ENCODE measurements around the gene SLC25A14. TPM values are rescaled to one million over a fixed set of nuclear protein-coding genes. Genes with fewer than 3 reads are reported as not detected.
"Not testable (repeated sequence)": the region's sequence is repeated elsewhere in the genome, so short reads cannot be mapped to it uniquely, and the experiment has no call there.

SLC25A14 gene
- total RNA-seq, 1 donor from 2014 or later = 11.9 TPM

DNA sequence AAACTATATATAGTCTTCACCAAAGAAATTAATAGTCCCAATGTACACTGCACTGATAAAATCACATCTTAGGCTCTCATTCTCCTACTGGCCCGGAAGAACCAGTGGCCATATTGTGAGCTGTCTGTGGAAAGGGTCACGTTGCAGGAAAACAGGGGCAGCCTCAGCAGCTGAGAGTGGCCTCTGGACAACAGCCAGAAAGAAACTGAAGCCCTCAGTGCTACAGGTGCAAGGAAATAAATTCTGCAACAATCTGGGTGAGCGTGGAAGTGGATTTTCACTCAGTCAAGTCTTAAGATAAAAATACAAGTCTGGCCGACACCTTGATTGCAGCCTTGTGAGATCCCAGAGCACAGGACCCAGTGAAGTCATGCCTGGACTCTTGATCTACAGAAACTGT lies 3.2 kb upstream of the SLC25A14 start:
- DNase-seq = no peak
- intact Hi-C loops (cut with micrococcal nuclease) = loop anchor here (5.0 kb wide), 1 partner anchor 66 kb away; the partner anchor contains the start of gene RBMX2
- no peaks in the 10 kb centered on the region for H3K36me3 Mint-ChIP-seq (ENCODE audit: low read depth)
- peaks cover 16% of the 10 kb centered on the region for H3K4me1 Mint-ChIP-seq
- H3K27me3 Mint-ChIP-seq = no peaks in the 10 kb centered on the region
- no peak overlapping the region for H3K27ac Mint-ChIP-seq
- H3K9me3 Mint-ChIP-seq = no peaks in the 10 kb centered on the region
- H3K4me3 Mint-ChIP-seq = no peak overlapping the region

DNA sequence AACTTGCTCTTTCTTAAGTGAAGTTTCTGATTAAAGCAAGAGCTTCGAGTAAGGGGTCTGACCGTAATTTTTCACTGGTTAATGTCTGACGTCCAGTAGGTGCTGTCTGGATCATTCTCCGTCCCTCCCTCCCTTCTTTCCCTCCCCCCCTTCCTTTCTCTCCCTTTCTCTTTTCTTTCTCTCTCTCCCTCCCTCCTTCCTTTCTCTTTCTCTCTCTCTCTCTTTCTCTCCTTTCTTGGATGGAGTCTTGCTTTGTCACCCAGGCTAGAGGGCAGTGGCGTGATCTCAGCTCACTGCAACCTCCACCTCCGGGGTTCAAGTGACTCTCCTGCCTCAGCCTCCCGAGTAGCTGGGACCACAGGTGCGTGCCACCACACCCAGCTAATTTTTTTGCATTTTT lies 850 bp upstream of the SLC25A14 start:
- peaks cover 16% of the 10 kb centered on the region for H3K4me1 Mint-ChIP-seq
- H3K27ac Mint-ChIP-seq = peak overlapping the region; percentile 95
- not testable (repeated sequence) for DNase-seq; H3K36me3 Mint-ChIP-seq (ENCODE audit: low read depth); H3K9me3 Mint-ChIP-seq; H3K27me3 Mint-ChIP-seq
- intact Hi-C loops (cut with micrococcal nuclease) = loop anchor here (1.0 to 5.0 kb wide), 3 partner anchors 63 to 564 kb away; partner anchors contain the start of genes ENOX2, RBMX2 and ZNF280C
- peak overlapping the region; percentile 95 for H3K4me3 Mint-ChIP-seq

DNA sequence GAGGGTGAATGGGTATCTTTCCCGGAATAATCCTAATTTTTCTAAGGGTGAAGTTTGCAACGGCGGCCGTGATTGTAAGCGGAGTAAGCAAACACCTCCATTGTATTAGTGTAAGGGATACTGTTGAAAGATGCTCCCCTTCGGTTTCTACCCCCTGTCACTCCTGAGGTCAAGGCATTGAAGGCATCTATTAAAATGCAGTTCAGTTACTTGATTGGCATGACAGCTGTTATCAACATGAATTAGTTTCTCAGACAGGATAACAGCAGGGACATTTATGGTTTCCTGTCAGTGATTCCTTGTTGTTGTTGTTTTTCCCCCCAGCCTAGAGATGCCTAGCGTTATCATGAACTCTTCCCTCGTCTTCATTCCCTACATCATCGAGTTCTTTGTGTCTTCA lies 552 bp downstream of the SLC25A14 start:
- Mint-ChIP-seq H3K36me3 (ENCODE audit: low read depth) (peaks cover 5% of the 10 kb centered on the region), H3K27ac (peak overlapping the region; percentile 86), H3K4me1 (peaks cover 16% of the 10 kb centered on the region), H3K9me3 (no peaks in the 10 kb centered on the region), H3K4me3 (peak overlapping the region; percentile 95), H3K27me3 (no peaks in the 10 kb centered on the region)
- DNase-seq = no peak
- intact Hi-C loops (cut with micrococcal nuclease) = no loop called here

DNA sequence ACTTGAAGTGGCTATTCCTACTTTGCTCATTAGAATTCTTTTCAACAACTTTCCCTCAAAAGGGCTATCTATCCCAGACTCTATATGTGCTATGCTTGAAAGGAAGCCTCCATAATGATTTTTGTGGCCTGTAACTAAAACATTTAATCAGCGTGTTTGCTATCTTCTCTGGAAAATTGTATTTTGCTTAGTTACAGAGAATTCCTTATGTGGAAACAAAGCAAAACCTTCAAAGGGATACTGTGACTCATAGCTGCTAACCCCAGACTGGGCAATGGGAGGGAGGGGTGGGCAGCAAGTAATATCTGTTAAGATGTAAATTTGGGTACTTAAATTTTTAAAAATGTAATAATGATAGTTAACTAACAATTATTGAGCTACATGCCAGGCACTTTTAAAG lies 3.7 kb downstream of the SLC25A14 start:
- intact Hi-C loops (cut with micrococcal nuclease) = no loop called here
- Mint-ChIP-seq H3K4me3 (no peak overlapping the region), H3K27me3 (no peaks in the 10 kb centered on the region), H3K4me1 (peaks cover 16% of the 10 kb centered on the region), H3K9me3 (no peaks in the 10 kb centered on the region), H3K36me3 (ENCODE audit: low read depth) (peaks cover 6% of the 10 kb centered on the region), H3K27ac (no peak overlapping the region)
- DNase-seq = no peak

DNA sequence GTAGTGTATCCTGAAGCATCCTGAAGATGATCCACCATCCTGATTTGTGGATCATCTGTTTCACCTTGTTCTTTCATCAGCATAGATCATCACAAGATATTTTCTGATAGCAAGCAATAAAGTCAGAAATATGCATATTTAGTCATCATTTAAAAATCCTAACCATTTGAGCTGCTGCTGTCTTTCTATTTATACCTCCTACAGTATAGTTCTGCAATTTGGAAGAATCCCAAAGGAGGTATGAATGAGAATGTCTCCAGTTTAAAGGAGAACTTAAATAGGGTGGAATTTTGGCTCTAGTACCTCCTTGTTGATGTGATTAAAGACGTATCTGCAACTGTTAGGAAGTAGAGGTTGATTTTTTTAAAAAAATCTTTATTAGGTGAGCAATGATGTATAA lies 7.6 kb downstream of the SLC25A14 start:
- intact Hi-C loops (cut with micrococcal nuclease) = no loop called here

DNA sequence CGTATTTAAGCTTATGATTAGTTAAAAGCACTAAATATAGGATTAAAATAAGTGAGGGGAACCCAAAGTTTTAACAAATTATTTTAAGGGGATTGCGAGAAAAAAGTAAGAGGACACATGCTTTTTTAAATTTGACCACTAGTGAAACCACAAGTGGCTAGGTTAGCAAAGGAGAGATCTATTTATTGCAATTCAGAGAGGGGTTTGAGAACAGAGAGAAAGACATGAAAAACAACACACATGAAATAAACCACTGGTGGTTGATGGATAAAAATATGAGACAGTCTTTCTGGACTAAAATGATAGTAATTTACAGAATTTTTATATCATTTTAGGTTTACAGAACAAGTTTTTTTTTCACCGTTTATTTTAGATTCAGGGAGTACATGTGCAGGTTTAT lies 11.8 kb downstream of the SLC25A14 start:
- peaks cover 10% of the 10 kb centered on the region for H3K36me3 Mint-ChIP-seq (ENCODE audit: low read depth)
- H3K27me3 Mint-ChIP-seq = no peaks in the 10 kb centered on the region
- no peaks in the 10 kb centered on the region for H3K4me1 Mint-ChIP-seq
- intact Hi-C loops (cut with micrococcal nuclease) = no loop called here
- DNase-seq = no peak
- H3K9me3 Mint-ChIP-seq = no peaks in the 10 kb centered on the region
- H3K4me3 Mint-ChIP-seq = no peak overlapping the region
- no peak overlapping the region for H3K27ac Mint-ChIP-seq

More for the DNA sequence above, 7.6 kb downstream of the SLC25A14 start:
- Mint-ChIP-seq H3K4me3 (no peak overlapping the region), H3K9me3 (no peaks in the 10 kb centered on the region), H3K4me1 (no peaks in the 10 kb centered on the region), H3K36me3 (ENCODE audit: low read depth) (peaks cover 10% of the 10 kb centered on the region), H3K27me3 (no peaks in the 10 kb centered on the region), H3K27ac (no peak overlapping the region)
- DNase-seq = no peak

DNA sequence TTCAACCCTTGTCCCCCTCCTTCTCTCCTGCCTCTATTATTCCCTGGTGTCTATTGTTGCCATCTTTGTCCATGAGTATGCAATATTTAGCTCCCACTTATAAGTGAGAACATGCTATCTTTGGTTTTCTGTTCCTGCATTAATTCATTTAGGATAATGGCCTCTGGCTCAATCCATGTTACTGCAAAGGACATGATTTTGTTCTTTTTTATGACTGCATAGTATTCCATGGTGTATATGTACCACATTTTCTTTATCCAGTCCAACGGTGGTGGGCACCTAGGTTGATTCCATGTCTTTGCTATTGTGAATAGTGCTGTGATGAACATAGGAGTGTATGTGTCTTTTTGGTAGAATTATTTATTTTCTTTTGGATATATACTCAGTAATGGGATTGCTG lies 12.3 kb downstream of the SLC25A14 start:
- H3K9me3 Mint-ChIP-seq; intact Hi-C loops (cut with micrococcal nuclease); H3K4me3 Mint-ChIP-seq; DNase-seq; H3K4me1 Mint-ChIP-seq; H3K27ac Mint-ChIP-seq; H3K36me3 Mint-ChIP-seq (ENCODE audit: low read depth); H3K27me3 Mint-ChIP-seq: not testable (repeated sequence)

DNA sequence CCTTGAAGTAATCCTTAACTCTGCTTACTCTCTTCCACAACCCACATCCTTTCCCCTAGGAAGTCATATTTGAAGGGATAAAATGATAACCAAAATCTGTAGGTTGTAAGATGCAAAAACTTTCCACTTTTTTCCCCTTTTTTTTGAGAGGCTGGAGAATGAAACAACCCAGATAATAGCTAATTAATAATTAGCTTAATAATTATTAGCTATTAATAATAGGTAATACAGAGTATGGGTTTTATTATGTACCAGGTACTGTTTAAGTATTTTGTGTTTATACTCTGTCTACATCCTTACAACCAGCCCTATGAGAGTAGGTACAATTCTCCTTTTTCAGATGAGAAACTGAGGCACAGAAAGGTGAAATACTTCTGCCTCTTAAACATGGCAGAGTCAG lies 36.4 kb downstream of the SLC25A14 start:
- Mint-ChIP-seq H3K9me3 (no peaks in the 10 kb centered on the region), H3K27ac (no peak overlapping the region), H3K36me3 (ENCODE audit: low read depth) (no peaks in the 10 kb centered on the region), H3K4me1 (no peaks in the 10 kb centered on the region), H3K4me3 (no peak overlapping the region), H3K27me3 (no peaks in the 10 kb centered on the region)
- intact Hi-C loops (cut with micrococcal nuclease) = no loop called here
- no peak for DNase-seq

DNA sequence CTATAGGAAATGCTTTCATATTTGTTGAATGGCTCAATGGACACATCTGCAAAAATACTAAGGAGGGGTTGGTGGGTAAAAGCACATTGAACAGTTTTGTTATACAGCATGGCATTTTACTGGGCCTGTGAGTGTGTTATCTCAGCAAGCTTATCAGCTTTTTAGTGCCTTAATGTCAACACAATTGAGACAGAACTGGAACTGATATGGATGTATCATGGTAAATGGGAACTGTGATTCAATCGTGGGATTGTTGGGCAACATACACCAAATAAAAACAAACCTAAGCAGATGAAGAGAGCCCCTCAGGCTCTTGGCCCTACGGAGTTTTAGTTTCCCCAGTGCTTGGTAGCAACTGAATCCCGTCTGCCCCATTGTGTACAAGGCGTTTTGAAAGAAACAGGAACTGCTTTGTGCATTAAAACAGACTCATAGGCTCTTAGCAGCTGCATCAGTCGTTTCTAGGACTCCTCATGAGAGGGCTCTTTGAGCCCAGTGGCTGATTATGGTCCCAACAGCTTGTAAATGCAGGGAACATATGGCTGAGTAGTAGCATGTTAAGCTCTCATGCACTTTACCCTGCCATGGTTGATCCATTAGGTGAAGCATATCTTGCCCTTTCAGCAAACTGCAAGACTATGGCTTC lies 38.4 kb downstream of the SLC25A14 start:
- H3K4me3 Mint-ChIP-seq = no peak overlapping the region
- DNase-seq = no peak
- intact Hi-C loops (cut with micrococcal nuclease) = no loop called here
- no peaks in the 10 kb centered on the region for H3K9me3 Mint-ChIP-seq
- no peaks in the 10 kb centered on the region for H3K36me3 Mint-ChIP-seq (ENCODE audit: low read depth)
- no peaks in the 10 kb centered on the region for H3K4me1 Mint-ChIP-seq
- no peak overlapping the region for H3K27ac Mint-ChIP-seq
- H3K27me3 Mint-ChIP-seq = peaks cover 4% of the 10 kb centered on the region

DNA sequence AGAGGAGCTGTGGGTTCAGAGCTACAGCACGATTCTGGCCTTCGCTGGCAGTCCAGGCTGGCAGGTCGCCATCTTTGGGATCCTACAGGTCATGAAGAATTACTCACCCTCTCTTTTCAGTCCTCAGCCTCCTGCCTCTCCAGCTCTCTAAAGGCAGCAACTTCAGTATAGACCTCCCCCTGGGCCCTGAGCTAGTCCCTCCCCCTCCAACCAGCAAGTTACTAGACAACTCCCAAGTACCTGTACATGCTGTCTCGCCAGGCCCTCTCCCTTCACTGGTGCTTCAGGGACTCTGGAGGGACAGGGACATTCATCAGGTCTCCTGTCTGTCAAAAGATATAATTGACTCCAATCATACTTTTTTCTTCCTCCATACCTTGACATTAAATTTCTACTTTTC lies 45.8 kb downstream of the SLC25A14 start, which contains the start of gene GPR119:
GPR119 (minus strand) TSS at position 155 of the 400 bp plus-strand sequence. CDS start 227 bp downstream, outside the sequence.
- no peak for DNase-seq
- no peaks in the 10 kb centered on the region for H3K4me1 Mint-ChIP-seq
- no peak within 1 kb of the TSS for H3K4me3 Mint-ChIP-seq
- no peaks in the 10 kb centered on the region for H3K9me3 Mint-ChIP-seq
- H3K36me3 Mint-ChIP-seq (ENCODE audit: low read depth) = no peaks in the 10 kb centered on the region
- no peak within 1 kb of the TSS for H3K27ac Mint-ChIP-seq
- intact Hi-C loops (cut with micrococcal nuclease) = no loop called here
- peaks cover 4% of the 10 kb centered on the region for H3K27me3 Mint-ChIP-seq

DNA sequence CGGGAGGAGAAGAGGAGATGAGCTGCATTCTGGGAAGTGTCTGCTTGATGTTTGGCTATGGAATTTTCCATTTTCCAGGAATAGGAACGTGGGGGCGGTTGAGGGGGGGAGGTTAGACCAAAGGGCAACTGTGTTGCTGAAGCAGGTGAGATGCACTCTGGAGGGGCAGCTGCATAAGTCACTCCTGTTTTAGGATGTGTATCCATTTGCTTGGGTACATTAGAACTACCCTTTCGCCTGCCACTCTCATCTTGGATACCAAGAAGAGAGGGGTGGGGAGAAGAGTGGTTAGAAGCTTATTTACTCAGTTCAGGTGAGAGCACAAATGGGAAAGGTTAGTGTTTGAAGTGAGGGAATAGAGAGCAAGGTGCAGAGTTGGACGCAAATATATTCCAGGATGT lies 46.7 kb downstream of the SLC25A14 start:
- no peaks in the 10 kb centered on the region for H3K36me3 Mint-ChIP-seq (ENCODE audit: low read depth)
- H3K4me3 Mint-ChIP-seq = no peak overlapping the region
- intact Hi-C loops (cut with micrococcal nuclease) = no loop called here
- DNase-seq = no peak
- no peaks in the 10 kb centered on the region for H3K4me1 Mint-ChIP-seq
- peaks cover 4% of the 10 kb centered on the region for H3K27me3 Mint-ChIP-seq
- no peaks in the 10 kb centered on the region for H3K9me3 Mint-ChIP-seq
- no peak overlapping the region for H3K27ac Mint-ChIP-seq

DNA sequence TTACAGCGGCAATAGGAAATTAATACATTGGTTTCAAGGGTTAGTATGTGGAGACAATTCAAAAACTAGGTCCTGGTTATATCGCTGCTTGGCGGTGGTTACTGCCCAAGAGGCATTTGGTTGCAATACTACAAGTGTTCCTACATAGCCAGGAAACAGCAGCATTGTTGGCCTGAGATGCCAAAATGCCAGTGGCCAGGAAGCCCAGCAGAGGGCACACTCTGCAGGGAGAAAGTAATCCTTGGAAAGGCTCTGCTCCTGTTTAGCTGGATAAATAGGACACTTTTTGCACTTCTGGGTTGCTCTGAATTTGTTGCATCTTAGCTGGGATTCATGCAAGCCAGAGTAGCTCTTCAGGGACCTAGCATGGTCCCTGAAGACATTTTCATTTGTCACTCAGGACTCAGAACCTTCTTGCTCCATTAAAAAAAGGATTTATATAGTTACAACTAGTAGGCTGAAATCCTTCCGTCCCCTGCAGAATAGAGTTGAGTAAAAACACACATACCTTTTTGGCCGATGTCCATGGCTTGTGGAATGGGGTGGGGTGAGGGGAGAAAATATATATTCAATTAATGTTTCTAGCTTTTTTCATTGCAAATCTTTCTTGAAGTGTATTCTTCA lies 53.8 kb downstream of the SLC25A14 start:
- intact Hi-C loops (cut with micrococcal nuclease) = no loop called here
- no peak overlapping the region for H3K4me3 Mint-ChIP-seq
- H3K27ac Mint-ChIP-seq = no peak overlapping the region
- H3K27me3 Mint-ChIP-seq = peaks cover 9% of the 10 kb centered on the region
- no peaks in the 10 kb centered on the region for H3K36me3 Mint-ChIP-seq (ENCODE audit: low read depth)
- no peaks in the 10 kb centered on the region for H3K9me3 Mint-ChIP-seq
- DNase-seq = no peak
- no peaks in the 10 kb centered on the region for H3K4me1 Mint-ChIP-seq

DNA sequence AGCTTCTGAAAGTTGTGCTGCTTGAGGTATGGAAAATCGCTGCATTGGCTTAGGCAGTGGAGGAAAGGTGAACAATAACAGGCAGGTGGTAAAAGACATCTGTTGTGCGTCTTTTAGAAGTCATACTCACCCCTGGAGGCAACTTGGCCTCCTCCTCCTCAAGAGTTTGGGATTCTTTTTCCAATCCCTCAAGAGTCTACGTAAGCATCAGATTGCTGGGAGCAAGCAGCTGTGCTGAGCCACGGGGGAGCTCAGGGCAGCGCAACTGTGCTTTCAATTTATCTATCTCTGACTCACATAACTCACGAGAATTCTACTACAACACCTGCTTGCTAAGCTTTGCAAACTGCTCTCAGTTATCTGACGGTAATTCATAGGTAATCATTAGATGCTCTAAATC lies 55.6 kb downstream of the SLC25A14 start:
- H3K9me3 Mint-ChIP-seq = no peaks in the 10 kb centered on the region
- DNase-seq = no peak
- intact Hi-C loops (cut with micrococcal nuclease) = no loop called here
- H3K4me1 Mint-ChIP-seq = no peaks in the 10 kb centered on the region
- peaks cover 15% of the 10 kb centered on the region for H3K27me3 Mint-ChIP-seq
- no peak overlapping the region for H3K4me3 Mint-ChIP-seq
- no peaks in the 10 kb centered on the region for H3K36me3 Mint-ChIP-seq (ENCODE audit: low read depth)
- no peak overlapping the region for H3K27ac Mint-ChIP-seq

DNA sequence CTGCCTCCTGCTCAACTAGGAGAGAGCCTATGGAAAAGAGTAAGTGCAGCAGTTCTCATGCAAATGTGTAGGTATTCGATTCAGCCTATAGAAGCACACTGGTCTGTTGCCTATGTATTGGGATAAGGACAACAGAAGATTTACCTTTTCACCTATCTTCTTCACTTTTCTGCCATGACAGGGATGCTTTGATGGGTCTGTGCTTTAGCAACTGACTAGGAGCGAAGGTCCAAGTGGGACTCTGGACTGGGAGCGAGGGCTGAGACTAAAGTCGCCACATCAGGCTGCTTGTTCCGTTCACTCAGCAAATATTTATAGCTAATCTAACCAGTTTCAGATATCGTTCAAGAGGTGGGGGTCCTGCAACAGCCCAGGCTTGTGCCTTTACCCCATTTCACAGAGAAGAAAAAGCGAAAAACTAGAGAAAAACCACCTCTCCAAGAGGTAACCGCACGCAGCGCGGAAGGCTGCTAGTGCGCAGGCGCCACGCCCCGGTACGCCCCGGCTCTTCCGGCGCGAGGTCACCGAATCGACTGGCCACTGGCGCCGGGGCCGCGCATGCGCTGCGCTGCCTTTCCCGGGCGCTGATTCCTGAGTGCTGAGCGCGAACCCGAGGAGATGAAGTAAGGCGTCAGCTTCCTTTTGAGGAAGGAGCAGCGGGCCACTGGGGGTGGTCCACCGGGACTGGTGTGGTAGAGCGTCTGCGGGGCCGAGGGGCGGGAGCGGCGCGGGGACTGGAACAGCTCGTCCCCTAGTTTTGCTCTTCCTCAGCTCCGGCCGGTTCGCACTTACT lies 61.9 kb downstream of the SLC25A14 start, which contains the start of gene RBMX2:
RBMX2 (plus strand) TSS at position 573 of the 793 bp plus-strand sequence; CDS start at position 619, 46 bp downstream.
- peak within 1 kb of the TSS; percentile 92 for H3K27ac Mint-ChIP-seq
- peak within 1 kb of the TSS; percentile 92 for H3K4me3 Mint-ChIP-seq
- no peaks in the 10 kb centered on the region for H3K9me3 Mint-ChIP-seq

More for the DNA sequence above, 61.9 kb downstream of the SLC25A14 start, which contains the start of gene RBMX2:
- Mint-ChIP-seq H3K36me3 (ENCODE audit: low read depth) (peaks cover 9% of the 10 kb centered on the region), H3K27me3 (peaks cover 9% of the 10 kb centered on the region), H3K4me1 (peaks cover 9% of the 10 kb centered on the region)
- peak; percentile 92 for DNase-seq
- intact Hi-C loops (cut with micrococcal nuclease) = loop anchor here (5.0 kb wide), 3 partner anchors 64 to 559 kb away; partner anchors contain the start of genes ENOX2, SLC25A14 and ZDHHC9
